Astrocyte of the cerebellum (primary cell): ENCODE data around the gene ANGPTL7.
A peak's percentile ranks its signal among the peaks of the same experiment; 100 is the strongest.
"Not testable (repeated sequence)": the region's sequence is repeated elsewhere in the genome, so short reads cannot be mapped to it uniquely, and the experiment has no call there.

Experiments used
- DNase-seq: peaks from one replicate; pipeline ENCODE4 v3.0.0-alpha.2; 2011; ENCODE audit warnings: low read depth
- H3K4me3 ChIP-seq: 2 replicates; pipeline ENCODE4 v1.5.1; 2011; ENCODE audit warnings: mild to moderate bottlenecking, low read depth, low read length, moderate library complexity
- CTCF ChIP-seq: IDR thresholded peaks from 2 replicates; pipeline ENCODE4 v1.5.1; 2012; ENCODE audit warnings: low read length, low read depth, moderate library complexity, mild to moderate bottlenecking; ENCODE audit errors: missing control alignments
- in situ Hi-C: cut with HindIII; loops from 2 replicates; pipeline ENCODE4 v1.10.0; 2017; ENCODE audit warnings: low sequenced_read_pairs

ANGPTL7 gene

GRCh38 chr1:11156441-11156840 lies 32.7 kb upstream of the ANGPTL7 start:
- in situ Hi-C loops = no loop called here
- no peak for TF ChIP-seq CTCF
- DNase-seq = no peak
- no peak overlapping the region for H3K4me3 ChIP-seq

GRCh38 chr1:11156963-11157362 lies 32.2 kb upstream of the ANGPTL7 start:
- no peak for TF ChIP-seq CTCF
- DNase-seq = no peak
- in situ Hi-C loops = no loop called here
- H3K4me3 ChIP-seq = no peak overlapping the region

- in situ Hi-C loops = no loop called here
- no peak for TF ChIP-seq CTCF
- H3K4me3 ChIP-seq = no peak overlapping the region
- no peak for DNase-seq
Measured at GRCh38 chr1:11157394-11157793, 31.8 kb upstream of the ANGPTL7 start.

- in situ Hi-C loops = no loop called here
- DNase-seq = no peak
Measured at GRCh38 chr1:11157867-11158266, 31.3 kb upstream of the ANGPTL7 start.

GRCh38 chr1:11158291-11158690 lies 30.9 kb upstream of the ANGPTL7 start:
- TF ChIP-seq CTCF = peak; percentile 10
- no peak for DNase-seq
- H3K4me3 ChIP-seq = no peak overlapping the region
- in situ Hi-C loops = no loop called here

More at GRCh38 chr1:11157867-11158266, 31.3 kb upstream of the ANGPTL7 start:
- no peak overlapping the region for H3K4me3 ChIP-seq
- no peak for TF ChIP-seq CTCF

- no peak overlapping the region for H3K4me3 ChIP-seq
- peak; percentile 86 for DNase-seq
- in situ Hi-C loops = no loop called here
- TF ChIP-seq CTCF = no peak
Measured at GRCh38 chr1:11158720-11159321, 30.3 kb upstream of the ANGPTL7 start.

- not testable (repeated sequence) for DNase-seq
Measured at GRCh38 chr1:11162752-11163151, 26.4 kb upstream of the ANGPTL7 start.

GRCh38 chr1:11166744-11167143 lies 22.4 kb upstream of the ANGPTL7 start:
- in situ Hi-C loops, H3K4me3 ChIP-seq: not testable (repeated sequence)

More at GRCh38 chr1:11162752-11163151, 26.4 kb upstream of the ANGPTL7 start:
- H3K4me3 ChIP-seq, in situ Hi-C loops: not testable (repeated sequence)

More at GRCh38 chr1:11166744-11167143, 22.4 kb upstream of the ANGPTL7 start:
- DNase-seq = not testable (repeated sequence)
